Epithelial cell of esophagus (primary cell): ENCODE results near the gene SLC6A18.

Experiments
- DNase-seq: peaks from one replicate; pipeline ENCODE4 v3.0.0; 2010; ENCODE audit warnings: low read depth
- H3K4me3 ChIP-seq: 2 replicates; pipeline ENCODE4 v1.5.1; 2011; ENCODE audit warnings: mild to moderate bottlenecking, low read length, control low read depth
- TF ChIP-seq, protein P1 (sequence below): IDR thresholded peaks from 2 replicates; pipeline ENCODE4 v1.5.1; 2011; ENCODE audit warnings: low read depth, mild to moderate bottlenecking, low read length, control low read depth, inconsistent platforms; ENCODE audit not compliant: insufficient read depth; ENCODE audit errors: missing control alignments

The SLC6A18 gene

DNA sequence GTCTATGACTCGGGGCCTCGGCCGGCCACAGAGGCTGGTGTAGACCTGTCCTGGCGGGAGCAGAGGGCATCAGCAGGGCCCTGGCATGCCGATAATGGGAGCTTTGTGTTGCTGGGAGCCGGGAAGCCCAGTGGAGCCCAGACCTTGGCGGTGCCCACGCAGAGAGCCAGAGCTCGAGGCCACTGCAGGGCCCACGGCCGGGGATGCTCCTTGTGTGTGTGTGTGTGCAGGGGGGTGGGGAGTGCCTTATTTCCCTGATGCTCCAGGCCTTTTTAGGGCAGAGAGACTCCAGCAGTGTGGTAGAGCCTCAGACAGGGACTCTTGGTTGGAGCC, 5.4 kb upstream of the SLC6A18 start:
- no peak for DNase-seq
- H3K4me3 ChIP-seq, result no peak overlapping the region
- TF ChIP-seq, protein P1, sequence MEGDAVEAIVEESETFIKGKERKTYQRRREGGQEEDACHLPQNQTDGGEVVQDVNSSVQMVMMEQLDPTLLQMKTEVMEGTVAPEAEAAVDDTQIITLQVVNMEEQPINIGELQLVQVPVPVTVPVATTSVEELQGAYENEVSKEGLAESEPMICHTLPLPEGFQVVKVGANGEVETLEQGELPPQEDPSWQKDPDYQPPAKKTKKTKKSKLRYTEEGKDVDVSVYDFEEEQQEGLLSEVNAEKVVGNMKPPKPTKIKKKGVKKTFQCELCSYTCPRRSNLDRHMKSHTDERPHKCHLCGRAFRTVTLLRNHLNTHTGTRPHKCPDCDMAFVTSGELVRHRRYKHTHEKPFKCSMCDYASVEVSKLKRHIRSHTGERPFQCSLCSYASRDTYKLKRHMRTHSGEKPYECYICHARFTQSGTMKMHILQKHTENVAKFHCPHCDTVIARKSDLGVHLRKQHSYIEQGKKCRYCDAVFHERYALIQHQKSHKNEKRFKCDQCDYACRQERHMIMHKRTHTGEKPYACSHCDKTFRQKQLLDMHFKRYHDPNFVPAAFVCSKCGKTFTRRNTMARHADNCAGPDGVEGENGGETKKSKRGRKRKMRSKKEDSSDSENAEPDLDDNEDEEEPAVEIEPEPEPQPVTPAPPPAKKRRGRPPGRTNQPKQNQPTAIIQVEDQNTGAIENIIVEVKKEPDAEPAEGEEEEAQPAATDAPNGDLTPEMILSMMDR, result no peak

DNA sequence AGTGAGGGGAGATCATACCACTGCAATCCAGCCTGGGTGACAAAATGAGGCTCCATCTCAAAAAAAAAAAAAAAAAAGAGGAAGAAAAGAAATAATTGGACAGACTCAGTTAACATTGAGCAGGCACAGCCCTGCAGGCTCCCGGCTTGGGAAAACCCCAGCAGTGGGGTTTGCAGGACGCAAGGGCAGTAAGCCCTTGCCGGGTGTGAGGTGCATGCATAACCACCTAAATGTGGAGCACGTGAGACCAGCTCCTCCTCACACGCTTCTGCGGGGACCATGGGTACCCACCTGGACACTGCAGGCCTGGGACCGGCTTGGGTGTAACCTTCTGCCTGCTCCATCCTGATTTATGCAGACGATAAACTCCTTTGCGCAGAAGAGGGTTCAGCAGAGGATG, 4.8 kb upstream of the SLC6A18 start:
- TF ChIP-seq, protein P1, result no peak
- no peak overlapping the region for H3K4me3 ChIP-seq
- DNase-seq, result no peak

DNA sequence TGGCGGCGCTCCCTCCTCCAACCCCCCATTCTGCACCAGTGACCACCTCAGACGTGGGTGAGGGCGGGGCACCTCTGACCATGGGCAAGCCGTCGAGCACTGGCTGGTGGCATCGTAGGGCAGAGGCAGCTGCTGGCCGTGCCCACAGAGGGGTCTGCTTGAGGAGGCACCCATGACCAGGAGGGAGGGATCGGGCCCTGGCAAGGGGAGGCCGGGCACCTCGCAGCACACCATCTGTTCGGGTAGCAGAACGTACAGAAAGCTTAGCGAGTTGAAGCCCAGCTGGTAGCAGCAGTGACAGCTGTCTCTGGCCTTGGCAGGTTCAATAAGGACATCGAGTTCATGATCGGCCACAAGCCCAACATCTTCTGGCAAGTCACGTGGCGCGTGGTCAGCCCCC, 4.3 kb upstream of the SLC6A18 start:
- DNase-seq, result no peak
- TF ChIP-seq, protein P1, result no peak

DNA sequence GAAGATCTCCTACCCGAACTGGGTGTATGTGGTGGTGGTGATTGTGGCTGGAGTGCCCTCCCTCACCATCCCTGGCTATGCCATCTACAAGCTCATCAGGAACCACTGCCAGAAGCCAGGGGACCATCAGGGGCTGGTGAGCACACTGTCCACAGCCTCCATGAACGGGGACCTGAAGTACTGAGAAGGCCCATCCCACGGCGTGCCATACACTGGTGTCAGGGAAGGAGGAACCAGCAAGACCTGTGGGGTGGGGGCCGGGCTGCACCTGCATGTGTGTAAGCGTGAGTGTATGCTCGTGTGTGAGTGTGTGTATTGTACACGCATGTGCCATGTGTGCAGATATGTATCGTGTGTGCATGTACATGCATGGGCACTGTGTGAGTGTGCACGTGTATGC, 3.5 kb upstream of the SLC6A18 start:
- H3K4me3 ChIP-seq, result no peak overlapping the region
- TF ChIP-seq, protein P1, result no peak
- no peak for DNase-seq

More for the DNA sequence above, 4.3 kb upstream of the SLC6A18 start:
- H3K4me3 ChIP-seq, result no peak overlapping the region

DNA sequence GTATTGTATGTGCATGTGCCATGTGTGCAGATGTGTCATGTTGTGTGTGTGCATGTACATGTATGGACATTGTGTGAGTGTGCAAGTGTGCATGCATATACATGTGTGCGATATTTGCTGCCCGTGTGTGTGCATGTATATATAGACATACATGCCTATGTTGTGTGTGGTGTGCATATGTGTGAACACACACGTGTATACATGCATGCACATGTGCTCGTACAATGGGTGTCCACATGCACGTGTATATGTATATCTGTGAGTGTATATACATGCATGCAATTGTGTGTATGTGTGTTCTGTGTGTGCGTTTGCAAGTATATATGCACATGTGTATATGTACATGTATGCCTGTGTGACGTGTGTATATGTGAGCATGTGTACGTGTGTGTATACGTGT, 3.0 kb upstream of the SLC6A18 start:
- TF ChIP-seq, protein P1, result no peak

DNA sequence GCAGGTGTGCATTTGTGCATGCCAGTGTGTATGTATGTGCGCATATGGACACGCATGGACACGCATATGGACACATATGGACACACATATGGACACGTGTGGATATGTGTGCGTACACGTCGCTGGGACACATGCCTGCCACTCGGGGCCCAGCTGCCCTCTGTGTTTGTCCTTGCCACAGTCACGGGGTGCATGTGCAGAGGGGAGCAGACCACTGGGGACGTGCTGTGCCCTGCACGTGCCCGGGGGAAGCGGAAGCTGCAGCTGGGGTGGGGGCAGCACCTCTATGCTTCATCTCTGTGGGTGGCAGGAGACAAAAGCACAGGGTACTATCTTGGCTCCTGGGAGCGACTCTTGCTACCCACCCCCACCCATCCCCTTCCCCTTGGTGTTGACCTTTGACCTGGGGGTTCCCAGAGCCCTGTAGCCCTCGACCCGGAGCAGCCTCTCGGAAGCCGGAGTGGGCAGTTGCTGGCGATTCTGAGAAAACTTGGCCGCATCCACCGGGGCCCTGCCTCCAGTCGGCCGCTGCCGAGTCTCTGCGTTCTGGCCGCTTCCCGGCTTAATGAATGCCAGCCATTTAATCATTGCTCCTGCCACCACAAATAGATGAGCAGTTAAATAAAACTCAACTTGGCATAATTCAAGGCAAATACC, 2.4 kb upstream of the SLC6A18 start:
- TF ChIP-seq, protein P1, result no peak
- H3K4me3 ChIP-seq, result no peak overlapping the region
- DNase-seq, result no peak

More for the DNA sequence above, 3.0 kb upstream of the SLC6A18 start:
- no peak overlapping the region for H3K4me3 ChIP-seq
- DNase-seq, result no peak

DNA sequence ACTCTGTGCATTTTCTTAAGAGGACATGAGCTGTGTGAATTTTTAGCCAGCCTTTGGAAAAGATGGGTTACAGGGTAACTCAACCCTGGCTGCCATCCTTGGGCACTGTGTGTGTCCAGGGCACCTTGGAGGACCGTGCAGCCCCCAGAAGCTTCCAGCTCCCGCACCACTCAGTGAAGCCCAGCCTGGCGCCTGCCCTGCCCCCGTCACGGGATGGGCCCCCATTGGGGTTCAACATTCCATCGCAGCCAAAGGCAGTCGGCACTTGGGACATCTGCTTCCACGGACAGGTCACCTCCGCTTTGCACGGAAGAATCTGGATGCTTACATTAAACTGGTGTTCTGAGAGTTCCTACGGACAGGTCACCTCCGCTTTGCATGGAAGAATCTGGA, 1.9 kb upstream of the SLC6A18 start:
- TF ChIP-seq, protein P1, result no peak
- DNase-seq, result no peak

More for the DNA sequence above, 1.9 kb upstream of the SLC6A18 start:
- no peak overlapping the region for H3K4me3 ChIP-seq
